ENCODE results near the gene JAZF1.

- TF ChIP-seq, protein P1, sequence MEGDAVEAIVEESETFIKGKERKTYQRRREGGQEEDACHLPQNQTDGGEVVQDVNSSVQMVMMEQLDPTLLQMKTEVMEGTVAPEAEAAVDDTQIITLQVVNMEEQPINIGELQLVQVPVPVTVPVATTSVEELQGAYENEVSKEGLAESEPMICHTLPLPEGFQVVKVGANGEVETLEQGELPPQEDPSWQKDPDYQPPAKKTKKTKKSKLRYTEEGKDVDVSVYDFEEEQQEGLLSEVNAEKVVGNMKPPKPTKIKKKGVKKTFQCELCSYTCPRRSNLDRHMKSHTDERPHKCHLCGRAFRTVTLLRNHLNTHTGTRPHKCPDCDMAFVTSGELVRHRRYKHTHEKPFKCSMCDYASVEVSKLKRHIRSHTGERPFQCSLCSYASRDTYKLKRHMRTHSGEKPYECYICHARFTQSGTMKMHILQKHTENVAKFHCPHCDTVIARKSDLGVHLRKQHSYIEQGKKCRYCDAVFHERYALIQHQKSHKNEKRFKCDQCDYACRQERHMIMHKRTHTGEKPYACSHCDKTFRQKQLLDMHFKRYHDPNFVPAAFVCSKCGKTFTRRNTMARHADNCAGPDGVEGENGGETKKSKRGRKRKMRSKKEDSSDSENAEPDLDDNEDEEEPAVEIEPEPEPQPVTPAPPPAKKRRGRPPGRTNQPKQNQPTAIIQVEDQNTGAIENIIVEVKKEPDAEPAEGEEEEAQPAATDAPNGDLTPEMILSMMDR (IDR thresholded peaks at IDR 0.05) = no peak
- no peak for TF ChIP-seq POLR2A (IDR thresholded peaks at IDR 0.05)
Observed at GRCh38 chr7:27908534-27909165, 271.9 kb downstream of the JAZF1 start.
